Cardiac muscle cell (in vitro differentiated cells and primary cell): ENCODE data around the gene SMIM38. TPM values are rescaled to one million over a fixed set of nuclear protein-coding genes. Genes with fewer than 3 reads are reported as not detected.

Source experiments
- DNase-seq, 2 donors: peaks; one replicate each; pipeline versions ENCODE4 v3.0.0 to v3.0.0-alpha.2; 2010 to 2017; ENCODE audit warnings: low read depth in 1 of 2, low spot score in 1 of 2
- H3K27ac ChIP-seq: fragments of 200-600 bp; sonication (generic); 2 replicates; pipeline ENCODE4 v1.5.1; 2016
- H3K27me3 ChIP-seq: fragments of 200-600 bp; sonication (generic); 2 replicates; pipeline ENCODE4 v1.6.0; 2016; ENCODE audit warnings: control low read depth
- H3K36me3 ChIP-seq: fragments of 200-600 bp; sonication (generic); 2 replicates; pipeline ENCODE4 v1.5.1; 2016; ENCODE audit warnings: control low read depth
- H3K4me1 ChIP-seq: fragments of 200-600 bp; sonication (generic); 2 replicates; pipeline ENCODE4 v1.8.1; 2017; ENCODE audit warnings: low read depth, mild to moderate bottlenecking, mixed run types
- H3K4me3 ChIP-seq: fragments of 200-600 bp; sonication (generic); 2 replicates; pipeline ENCODE4 v1.5.1; 2016; ENCODE audit warnings: mild to moderate bottlenecking
- H3K9me3 ChIP-seq: fragments of 200-600 bp; sonication (generic); 2 replicates; pipeline ENCODE4 v1.5.1; 2017; ENCODE audit warnings: low read depth, mild to moderate bottlenecking, control low read depth
- CTCF ChIP-seq: IDR thresholded peaks from 2 replicates; pipeline ENCODE4 v1.5.1; 2012; ENCODE audit warnings: low read depth, mild to moderate bottlenecking, low read length
- polyA plus RNA-seq: library from polyadenylated mRNA; unstranded; fragments of >200 nt; fragmentation: Nextera tagmentation; extraction: Ambion mirVana; gene quantifications from 2 replicates; pipeline ENCODE4 v1.2.1, GENCODE V29; 2016
- total RNA-seq: library from RNA; depleted of rRNA; stranded (reverse); fragments of >200 nt; gene quantifications from 2 replicates; pipeline ENCODE4 v1.2.3, GENCODE V29; 2016

SMIM38 gene
- total and polyA plus RNA-seq, 2 experiments from 2014 or later, result 0.62 to 5.5 TPM

DNA sequence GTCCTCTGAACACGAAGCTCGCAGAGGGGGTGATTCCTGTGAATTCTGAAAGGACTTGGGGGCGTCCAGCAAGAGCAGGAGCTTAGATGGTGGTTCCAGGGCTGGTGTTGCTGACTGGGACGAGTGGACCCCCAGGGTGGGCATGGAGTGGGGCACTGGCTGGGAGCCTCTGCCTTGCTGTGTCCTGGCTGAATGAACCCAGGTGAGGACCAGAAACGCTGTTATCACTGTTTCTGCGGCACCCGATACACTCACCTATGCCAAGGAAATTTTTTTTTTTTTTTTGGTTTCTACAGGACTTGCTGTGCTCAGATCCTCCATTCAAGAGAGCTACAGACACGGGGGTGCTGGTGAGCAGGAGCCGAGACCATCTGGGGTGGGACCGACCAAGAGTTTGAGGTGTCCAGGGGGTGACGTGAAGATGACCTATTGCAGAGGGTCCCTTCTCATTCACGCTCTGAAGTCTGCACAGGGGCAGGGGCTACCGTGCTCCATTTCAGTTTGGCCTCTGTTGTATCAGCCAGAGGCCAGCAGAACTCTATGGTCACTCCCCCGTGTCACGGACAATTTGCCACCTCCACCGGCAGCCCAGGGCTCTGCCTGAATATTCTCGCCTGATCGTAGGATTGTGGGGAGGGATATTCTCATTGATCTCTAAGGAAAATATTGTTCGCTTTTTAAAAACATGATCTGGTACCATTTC, 3.6 kb downstream of the SMIM38 start:
- DNase-seq, result no peak
- no peaks in the 10 kb centered on the region for H3K36me3 ChIP-seq
- H3K27ac ChIP-seq, result no peak overlapping the region
- no peaks in the 10 kb centered on the region for H3K9me3 ChIP-seq
- no peak overlapping the region for H3K4me3 ChIP-seq
- H3K4me1 ChIP-seq, result no peaks in the 10 kb centered on the region
- H3K27me3 ChIP-seq, result no peaks in the 10 kb centered on the region
- TF ChIP-seq CTCF, result no peak

DNA sequence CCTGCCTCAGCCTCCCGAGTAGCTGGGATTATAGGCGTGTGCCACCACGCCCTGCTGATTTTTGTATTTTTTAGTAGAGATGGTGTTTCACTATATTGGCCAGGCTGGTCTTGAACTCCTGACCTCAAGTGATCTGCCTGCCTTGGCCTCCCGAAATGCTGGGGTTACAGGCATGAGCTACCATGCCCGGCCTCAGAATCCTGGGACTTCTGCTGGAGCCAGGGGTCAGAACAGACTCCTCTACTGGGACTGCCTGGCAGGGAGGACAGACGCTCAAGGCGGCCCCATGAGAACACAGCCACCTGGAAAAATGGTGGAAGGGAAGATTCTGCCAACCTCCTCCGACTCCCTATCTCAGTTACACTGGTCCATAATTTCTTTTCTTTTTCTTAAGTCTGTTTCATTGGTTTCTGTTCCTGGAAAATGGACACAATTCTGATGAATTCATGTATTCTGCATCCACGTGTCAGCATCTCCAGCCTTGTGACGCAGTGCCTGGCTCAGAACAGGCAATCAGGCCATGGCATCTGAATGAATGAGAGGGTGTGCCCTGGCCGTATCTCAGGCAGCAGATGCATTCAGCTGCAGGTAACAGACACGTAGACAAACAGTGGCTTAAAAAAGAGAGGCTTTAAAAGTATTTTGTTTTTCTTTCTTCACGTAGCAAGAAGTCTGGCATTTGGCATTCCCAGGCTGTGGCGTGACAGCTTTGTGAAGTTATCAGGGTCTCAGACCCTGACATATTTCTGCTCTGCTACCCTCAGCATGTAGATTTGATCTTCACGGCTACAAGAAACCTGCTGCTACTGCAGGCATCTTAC, 4.8 kb downstream of the SMIM38 start:
- no peak for TF ChIP-seq CTCF
- no peak for DNase-seq
- Histone ChIP-seq H3K4me1 (no peaks in the 10 kb centered on the region), H3K27ac (no peak overlapping the region), H3K36me3 (no peaks in the 10 kb centered on the region), H3K27me3 (no peaks in the 10 kb centered on the region), H3K9me3 (no peaks in the 10 kb centered on the region), H3K4me3 (no peak overlapping the region)

DNA sequence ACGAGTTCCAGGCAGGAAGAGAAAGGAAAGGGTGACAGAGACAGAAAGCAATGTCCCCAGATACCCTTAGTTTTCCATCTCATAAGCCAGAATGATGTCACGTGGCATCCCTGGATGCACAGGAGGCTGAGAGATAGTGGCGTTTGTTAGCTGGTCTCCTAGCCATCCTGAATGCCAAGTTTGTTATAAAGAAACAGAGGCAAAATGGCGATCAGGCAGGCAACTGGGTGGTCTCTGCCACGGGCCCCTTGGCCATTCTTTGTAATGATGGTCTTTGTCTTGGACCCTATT, 5.3 kb downstream of the SMIM38 start:
- no peaks in the 10 kb centered on the region for H3K27me3 ChIP-seq
- no peak overlapping the region for H3K4me3 ChIP-seq
- no peaks in the 10 kb centered on the region for H3K4me1 ChIP-seq
- DNase-seq, result no peak
- H3K9me3 ChIP-seq, result no peaks in the 10 kb centered on the region
- TF ChIP-seq CTCF, result no peak
- no peaks in the 10 kb centered on the region for H3K36me3 ChIP-seq
- no peak overlapping the region for H3K27ac ChIP-seq

DNA sequence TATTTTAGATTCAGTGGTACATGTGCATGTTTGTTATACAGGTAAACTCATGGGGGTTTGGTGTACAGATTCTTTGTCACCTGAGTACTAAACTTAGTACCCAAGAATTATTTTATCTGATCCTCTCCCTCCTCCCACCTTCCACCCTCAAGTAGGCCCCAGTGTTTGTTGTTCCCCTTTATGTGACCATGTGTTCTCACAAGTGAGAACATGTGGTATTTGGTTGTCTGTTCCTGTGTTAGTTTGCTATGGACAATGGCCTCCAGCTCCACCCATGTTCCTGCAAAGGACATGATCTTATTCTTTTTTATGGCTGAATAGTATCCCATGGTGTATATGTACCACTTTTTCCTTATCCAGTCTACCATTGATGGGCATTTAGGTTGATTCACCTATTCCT, 6.8 kb downstream of the SMIM38 start:
- H3K4me1 ChIP-seq, result no peaks in the 10 kb centered on the region
- no peak for TF ChIP-seq CTCF
- H3K27ac ChIP-seq, result no peak overlapping the region
- no peaks in the 10 kb centered on the region for H3K9me3 ChIP-seq
- H3K4me3 ChIP-seq, result no peak overlapping the region
- H3K36me3 ChIP-seq, result no peaks in the 10 kb centered on the region
- DNase-seq, result no peak
- no peaks in the 10 kb centered on the region for H3K27me3 ChIP-seq

- Histone ChIP-seq H3K27me3 (no peaks in the 10 kb centered on the region), H3K4me1 (no peaks in the 10 kb centered on the region), H3K27ac (no peak overlapping the region), H3K9me3 (no peaks in the 10 kb centered on the region), H3K36me3 (no peaks in the 10 kb centered on the region), H3K4me3 (no peak overlapping the region)
- DNase-seq, result no peak
- no peak for TF ChIP-seq CTCF
Measured at GRCh38 chr11:69163842-69164241, 8.1 kb downstream of the SMIM38 start.
